H1 (cell line): ENCODE results near the gene TECPR2. TPM values are rescaled to one million over a fixed set of nuclear protein-coding genes. Genes with fewer than 3 reads are reported as not detected.

Experiments
- BRCA1 ChIP-seq: IDR thresholded peaks from 2 replicates; pipeline ENCODE4 v1.6.1; 2012; ENCODE audit warnings: low read depth, low read length, improper control_type of control experiment
- CBX5 ChIP-seq: fragments of 300-800, 300-1000 bp; sonication (generic); IDR thresholded peaks from 2 replicates; pipeline ENCODE4 v1.7.1; 2016; ENCODE audit warnings: antibody characterized with exemption, low read length, low read depth
- EZH2 ChIP-seq: fragments of 200-600 bp; sonication (generic); IDR thresholded peaks from 2 replicates; pipeline ENCODE4 v1.7.1; 2012; ENCODE audit warnings: low read depth, mild to moderate bottlenecking, moderate library complexity, low read length, inconsistent platforms; ENCODE audit not compliant: severe bottlenecking
- RFX5 ChIP-seq: IDR thresholded peaks from 2 replicates; pipeline ENCODE4 v1.6.1; 2011; ENCODE audit warnings: low read depth, low read length, improper control_type of control experiment, borderline replicate concordance
- RNF2 ChIP-seq: fragments of 200-900, 300-1000 bp; sonication (generic); IDR thresholded peaks from 2 replicates; pipeline ENCODE4 v1.7.1; 2016; ENCODE audit warnings: borderline replicate concordance, low read depth, mild to moderate bottlenecking, antibody characterized with exemption, low read length; ENCODE audit not compliant: poor library complexity, severe bottlenecking; ENCODE audit errors: missing control alignments
- SIN3A ChIP-seq, 2 experiments: IDR thresholded peaks in 1 of 2; conservative IDR thresholded peaks in 1 of 2; 2 replicates each; pipeline ENCODE4 v1.6.1; 2011 to 2012; ENCODE audit warnings: low read length in 2 of 2, improper control_type of control experiment in 1 of 2, low read depth in 1 of 2, mild to moderate bottlenecking in 1 of 2
- polyA plus RNA-seq, 7 experiments: library from polyadenylated mRNA; depleted of rRNA in 3 of 7; stranded (reverse) in 5 of 7; unstranded in 2 of 7; fragments of >200 nt in 5 of 7; fragments of 200-250 nt in 2 of 7; gene quantifications; 1 replicate in 5 of 7; 2 replicates in 1 of 7; 4 replicates in 1 of 7; pipeline versions ENCODE4 v1.2.1 to v1.2.3, GENCODE V29; 2011 to 2013; ENCODE audit warnings: missing spikeins in 2 of 7, mixed read lengths in 2 of 7
- total RNA-seq: library from RNA; stranded (reverse); fragmentation: NEBNext Ultra II Directional; extraction: Animal tissue kit (Norgen Biotek cat#: 25700); gene quantifications from 2 replicates; pipeline ENCODE4 v1.2.1, GENCODE V29; 2021
- TF ChIP-seq, protein P1 (sequence below): fragments of 300-600 bp; sonication (generic); IDR thresholded peaks from 2 replicates; pipeline ENCODE4 v1.7.1; 2012; ENCODE audit warnings: low read length, moderate library complexity, mild to moderate bottlenecking, inconsistent platforms; ENCODE audit not compliant: insufficient replicate concordance
- TF ChIP-seq, protein P2 (sequence below), 3 experiments: IDR thresholded peaks; 1 replicate in 2 of 3; 2 replicates in 1 of 3; pipeline versions ENCODE4 v1.5.1 to v1.6.1; 2011; ENCODE audit warnings: low read length in 3 of 3, mild to moderate bottlenecking in 3 of 3, inconsistent platforms in 2 of 3, low read depth in 1 of 3, moderate library complexity in 1 of 3; ENCODE audit not compliant: insufficient read depth in 1 of 3; ENCODE audit errors: control extremely low read depth in 1 of 3

Gene TECPR2
- total and polyA plus RNA-seq, 2 of the 8 experiments (the other 6 are each of a cell fraction or from before 2014, with no cell fraction given), result 6.8 to 19.4 TPM

DNA sequence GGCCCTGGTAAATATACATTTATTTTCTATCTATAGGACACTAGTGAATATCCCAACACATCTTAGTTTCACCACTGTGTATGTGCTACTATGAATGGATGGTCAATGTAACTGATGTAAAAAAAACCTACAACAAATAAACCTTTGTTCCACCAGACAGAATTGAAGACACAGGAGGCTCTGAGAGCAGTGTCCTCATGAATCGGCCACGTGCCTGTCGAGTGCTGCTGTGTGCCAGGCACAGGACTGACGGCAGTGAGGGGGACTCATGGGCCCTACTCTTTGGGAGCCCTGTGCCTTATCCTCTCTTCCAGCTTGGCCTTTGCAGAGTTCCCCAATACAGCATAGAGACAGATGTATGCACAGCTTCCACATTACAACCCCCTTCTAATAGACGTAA lies 18.3 kb upstream of the TECPR2 start (continued):
- TF ChIP-seq, protein P1, sequence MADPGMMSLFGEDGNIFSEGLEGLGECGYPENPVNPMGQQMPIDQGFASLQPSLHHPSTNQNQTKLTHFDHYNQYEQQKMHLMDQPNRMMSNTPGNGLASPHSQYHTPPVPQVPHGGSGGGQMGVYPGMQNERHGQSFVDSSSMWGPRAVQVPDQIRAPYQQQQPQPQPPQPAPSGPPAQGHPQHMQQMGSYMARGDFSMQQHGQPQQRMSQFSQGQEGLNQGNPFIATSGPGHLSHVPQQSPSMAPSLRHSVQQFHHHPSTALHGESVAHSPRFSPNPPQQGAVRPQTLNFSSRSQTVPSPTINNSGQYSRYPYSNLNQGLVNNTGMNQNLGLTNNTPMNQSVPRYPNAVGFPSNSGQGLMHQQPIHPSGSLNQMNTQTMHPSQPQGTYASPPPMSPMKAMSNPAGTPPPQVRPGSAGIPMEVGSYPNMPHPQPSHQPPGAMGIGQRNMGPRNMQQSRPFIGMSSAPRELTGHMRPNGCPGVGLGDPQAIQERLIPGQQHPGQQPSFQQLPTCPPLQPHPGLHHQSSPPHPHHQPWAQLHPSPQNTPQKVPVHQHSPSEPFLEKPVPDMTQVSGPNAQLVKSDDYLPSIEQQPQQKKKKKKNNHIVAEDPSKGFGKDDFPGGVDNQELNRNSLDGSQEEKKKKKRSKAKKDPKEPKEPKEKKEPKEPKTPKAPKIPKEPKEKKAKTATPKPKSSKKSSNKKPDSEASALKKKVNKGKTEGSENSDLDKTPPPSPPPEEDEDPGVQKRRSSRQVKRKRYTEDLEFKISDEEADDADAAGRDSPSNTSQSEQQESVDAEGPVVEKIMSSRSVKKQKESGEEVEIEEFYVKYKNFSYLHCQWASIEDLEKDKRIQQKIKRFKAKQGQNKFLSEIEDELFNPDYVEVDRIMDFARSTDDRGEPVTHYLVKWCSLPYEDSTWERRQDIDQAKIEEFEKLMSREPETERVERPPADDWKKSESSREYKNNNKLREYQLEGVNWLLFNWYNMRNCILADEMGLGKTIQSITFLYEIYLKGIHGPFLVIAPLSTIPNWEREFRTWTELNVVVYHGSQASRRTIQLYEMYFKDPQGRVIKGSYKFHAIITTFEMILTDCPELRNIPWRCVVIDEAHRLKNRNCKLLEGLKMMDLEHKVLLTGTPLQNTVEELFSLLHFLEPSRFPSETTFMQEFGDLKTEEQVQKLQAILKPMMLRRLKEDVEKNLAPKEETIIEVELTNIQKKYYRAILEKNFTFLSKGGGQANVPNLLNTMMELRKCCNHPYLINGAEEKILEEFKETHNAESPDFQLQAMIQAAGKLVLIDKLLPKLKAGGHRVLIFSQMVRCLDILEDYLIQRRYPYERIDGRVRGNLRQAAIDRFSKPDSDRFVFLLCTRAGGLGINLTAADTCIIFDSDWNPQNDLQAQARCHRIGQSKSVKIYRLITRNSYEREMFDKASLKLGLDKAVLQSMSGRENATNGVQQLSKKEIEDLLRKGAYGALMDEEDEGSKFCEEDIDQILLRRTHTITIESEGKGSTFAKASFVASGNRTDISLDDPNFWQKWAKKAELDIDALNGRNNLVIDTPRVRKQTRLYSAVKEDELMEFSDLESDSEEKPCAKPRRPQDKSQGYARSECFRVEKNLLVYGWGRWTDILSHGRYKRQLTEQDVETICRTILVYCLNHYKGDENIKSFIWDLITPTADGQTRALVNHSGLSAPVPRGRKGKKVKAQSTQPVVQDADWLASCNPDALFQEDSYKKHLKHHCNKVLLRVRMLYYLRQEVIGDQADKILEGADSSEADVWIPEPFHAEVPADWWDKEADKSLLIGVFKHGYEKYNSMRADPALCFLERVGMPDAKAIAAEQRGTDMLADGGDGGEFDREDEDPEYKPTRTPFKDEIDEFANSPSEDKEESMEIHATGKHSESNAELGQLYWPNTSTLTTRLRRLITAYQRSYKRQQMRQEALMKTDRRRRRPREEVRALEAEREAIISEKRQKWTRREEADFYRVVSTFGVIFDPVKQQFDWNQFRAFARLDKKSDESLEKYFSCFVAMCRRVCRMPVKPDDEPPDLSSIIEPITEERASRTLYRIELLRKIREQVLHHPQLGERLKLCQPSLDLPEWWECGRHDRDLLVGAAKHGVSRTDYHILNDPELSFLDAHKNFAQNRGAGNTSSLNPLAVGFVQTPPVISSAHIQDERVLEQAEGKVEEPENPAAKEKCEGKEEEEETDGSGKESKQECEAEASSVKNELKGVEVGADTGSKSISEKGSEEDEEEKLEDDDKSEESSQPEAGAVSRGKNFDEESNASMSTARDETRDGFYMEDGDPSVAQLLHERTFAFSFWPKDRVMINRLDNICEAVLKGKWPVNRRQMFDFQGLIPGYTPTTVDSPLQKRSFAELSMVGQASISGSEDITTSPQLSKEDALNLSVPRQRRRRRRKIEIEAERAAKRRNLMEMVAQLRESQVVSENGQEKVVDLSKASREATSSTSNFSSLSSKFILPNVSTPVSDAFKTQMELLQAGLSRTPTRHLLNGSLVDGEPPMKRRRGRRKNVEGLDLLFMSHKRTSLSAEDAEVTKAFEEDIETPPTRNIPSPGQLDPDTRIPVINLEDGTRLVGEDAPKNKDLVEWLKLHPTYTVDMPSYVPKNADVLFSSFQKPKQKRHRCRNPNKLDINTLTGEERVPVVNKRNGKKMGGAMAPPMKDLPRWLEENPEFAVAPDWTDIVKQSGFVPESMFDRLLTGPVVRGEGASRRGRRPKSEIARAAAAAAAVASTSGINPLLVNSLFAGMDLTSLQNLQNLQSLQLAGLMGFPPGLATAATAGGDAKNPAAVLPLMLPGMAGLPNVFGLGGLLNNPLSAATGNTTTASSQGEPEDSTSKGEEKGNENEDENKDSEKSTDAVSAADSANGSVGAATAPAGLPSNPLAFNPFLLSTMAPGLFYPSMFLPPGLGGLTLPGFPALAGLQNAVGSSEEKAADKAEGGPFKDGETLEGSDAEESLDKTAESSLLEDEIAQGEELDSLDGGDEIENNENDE, result no peak
- TF ChIP-seq, protein P2, sequence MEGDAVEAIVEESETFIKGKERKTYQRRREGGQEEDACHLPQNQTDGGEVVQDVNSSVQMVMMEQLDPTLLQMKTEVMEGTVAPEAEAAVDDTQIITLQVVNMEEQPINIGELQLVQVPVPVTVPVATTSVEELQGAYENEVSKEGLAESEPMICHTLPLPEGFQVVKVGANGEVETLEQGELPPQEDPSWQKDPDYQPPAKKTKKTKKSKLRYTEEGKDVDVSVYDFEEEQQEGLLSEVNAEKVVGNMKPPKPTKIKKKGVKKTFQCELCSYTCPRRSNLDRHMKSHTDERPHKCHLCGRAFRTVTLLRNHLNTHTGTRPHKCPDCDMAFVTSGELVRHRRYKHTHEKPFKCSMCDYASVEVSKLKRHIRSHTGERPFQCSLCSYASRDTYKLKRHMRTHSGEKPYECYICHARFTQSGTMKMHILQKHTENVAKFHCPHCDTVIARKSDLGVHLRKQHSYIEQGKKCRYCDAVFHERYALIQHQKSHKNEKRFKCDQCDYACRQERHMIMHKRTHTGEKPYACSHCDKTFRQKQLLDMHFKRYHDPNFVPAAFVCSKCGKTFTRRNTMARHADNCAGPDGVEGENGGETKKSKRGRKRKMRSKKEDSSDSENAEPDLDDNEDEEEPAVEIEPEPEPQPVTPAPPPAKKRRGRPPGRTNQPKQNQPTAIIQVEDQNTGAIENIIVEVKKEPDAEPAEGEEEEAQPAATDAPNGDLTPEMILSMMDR (IDR thresholded peaks at IDR 0.05; ENCODE audit: control extremely low read depth in 1 of 3, insufficient read depth in 1 of 3, low read depth in 1 of 3, low read length in 3 of 3), result no peak
- no peak for TF ChIP-seq SIN3A (conservative IDR thresholded peaks at IDR 0.05 in 1 of 2, IDR thresholded peaks at IDR 0.05 in 1 of 2; ENCODE audit: low read depth in 1 of 2, low read length in 2 of 2)
- no peak for TF ChIP-seq BRCA1
- no peak for TF ChIP-seq RFX5
- no peak for TF ChIP-seq EZH2
- TF ChIP-seq RNF2, result no peak
- no peak for TF ChIP-seq CBX5
